ENCODE results near the gene KREMEN2. TPM values are rescaled to one million over a fixed set of nuclear protein-coding genes. Genes with fewer than 3 reads are reported as not detected.
"Not testable (repeated sequence)": the region's sequence is repeated elsewhere in the genome, so short reads cannot be mapped to it uniquely, and the experiment has no call there.

Gene KREMEN2, protein sequence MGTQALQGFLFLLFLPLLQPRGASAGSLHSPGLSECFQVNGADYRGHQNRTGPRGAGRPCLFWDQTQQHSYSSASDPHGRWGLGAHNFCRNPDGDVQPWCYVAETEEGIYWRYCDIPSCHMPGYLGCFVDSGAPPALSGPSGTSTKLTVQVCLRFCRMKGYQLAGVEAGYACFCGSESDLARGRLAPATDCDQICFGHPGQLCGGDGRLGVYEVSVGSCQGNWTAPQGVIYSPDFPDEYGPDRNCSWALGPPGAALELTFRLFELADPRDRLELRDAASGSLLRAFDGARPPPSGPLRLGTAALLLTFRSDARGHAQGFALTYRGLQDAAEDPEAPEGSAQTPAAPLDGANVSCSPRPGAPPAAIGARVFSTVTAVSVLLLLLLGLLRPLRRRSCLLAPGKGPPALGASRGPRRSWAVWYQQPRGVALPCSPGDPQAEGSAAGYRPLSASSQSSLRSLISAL
- not detected for total RNA-seq

DNA sequence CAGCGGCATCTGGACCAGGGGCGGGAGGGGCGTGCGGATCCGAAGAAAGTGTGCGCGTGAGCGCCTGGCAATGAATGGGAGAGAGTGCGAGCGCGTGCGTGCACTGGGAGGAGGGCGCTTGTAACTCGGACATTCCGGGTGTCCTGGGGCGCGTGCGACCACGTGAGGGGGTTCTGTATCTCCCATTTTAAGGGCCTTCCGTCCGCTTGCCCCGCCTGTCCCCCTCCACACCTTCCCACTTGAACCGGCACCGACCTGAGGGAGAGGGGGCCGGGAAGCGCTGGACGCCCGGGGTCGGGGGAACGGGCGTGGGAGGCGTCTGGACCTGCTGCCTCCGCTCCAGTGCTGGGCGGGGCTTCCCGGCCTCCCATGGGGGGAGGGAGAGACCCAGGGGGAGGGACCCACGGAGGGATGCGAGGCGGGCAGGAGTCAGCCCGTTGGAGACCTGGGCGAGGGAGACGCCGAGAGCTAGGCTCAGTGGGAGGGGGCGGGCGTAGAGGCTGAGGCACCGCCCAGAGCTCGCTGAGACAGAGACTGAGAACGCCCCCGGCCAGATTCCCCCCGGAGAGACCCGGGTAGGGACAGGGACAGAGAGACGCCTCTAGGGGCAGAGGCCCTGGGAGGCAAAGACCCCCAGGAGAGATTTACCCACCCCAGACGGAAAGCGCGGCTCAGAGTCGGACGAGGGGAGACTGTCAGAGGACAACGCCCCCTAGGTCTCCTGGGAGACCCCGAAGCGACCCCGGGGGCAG is at the start of gene KREMEN2:
KREMEN2 (plus strand) TSS at position 553 of the 752 bp plus-strand sequence. CDS start 246 bp downstream, outside the sequence.
- Histone ChIP-seq H3K27me3 (ENCODE audit: insufficient read depth, low read length) (peaks cover 46% of the 10 kb centered on the region), H3K9me3 (ENCODE audit: low read depth, low read length) (no peaks in the 10 kb centered on the region), H3K4me3 (ENCODE audit: low read length) (peak within 1 kb of the TSS; percentile 25), H3K4me1 (ENCODE audit: insufficient read depth, low read length) (peaks cover 66% of the 10 kb centered on the region)

DNA sequence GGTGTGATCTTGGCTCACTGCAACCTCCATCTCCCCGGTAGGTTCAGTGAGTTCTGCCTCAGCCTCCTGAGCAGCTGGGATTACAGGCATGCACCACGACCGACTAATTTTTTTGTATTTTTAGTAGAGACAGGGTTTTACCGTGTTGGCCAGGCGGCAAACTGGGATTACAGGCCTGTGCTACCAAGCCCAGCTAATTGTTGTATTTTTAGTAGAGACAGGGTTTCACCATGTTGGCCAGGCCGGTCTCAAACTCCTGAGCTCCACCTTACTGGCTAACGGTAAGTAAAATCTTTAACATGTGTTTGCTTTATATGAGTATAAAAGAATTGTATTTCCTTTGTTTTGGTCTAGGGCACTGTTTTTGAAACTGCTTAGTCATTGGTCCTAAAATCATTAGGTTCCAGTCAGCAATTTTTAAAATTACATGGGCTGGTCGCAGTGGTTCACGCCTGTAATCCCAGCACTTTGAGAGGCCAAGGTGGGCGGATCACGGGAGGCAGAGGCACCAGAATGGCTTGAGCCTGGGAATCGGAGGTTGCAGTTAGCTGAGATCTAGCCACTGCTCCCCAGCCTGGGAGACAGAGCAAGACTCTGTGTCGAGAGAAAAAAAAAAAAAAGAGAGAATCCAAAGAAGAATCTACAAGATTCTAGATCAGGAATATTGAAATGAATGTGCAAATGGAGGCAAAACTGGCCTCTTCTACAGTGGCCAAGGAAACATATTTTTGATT is 48.7 kb upstream of the KREMEN2 start:
- H3K4me1 ChIP-seq (ENCODE audit: insufficient read depth, low read length): peaks cover 33% of the 10 kb centered on the region
- no peaks in the 10 kb centered on the region for H3K9me3 ChIP-seq (ENCODE audit: low read depth, low read length)
- H3K27me3 ChIP-seq (ENCODE audit: insufficient read depth, low read length): no peaks in the 10 kb centered on the region
- H3K4me3 ChIP-seq (ENCODE audit: low read length): no peak overlapping the region

DNA sequence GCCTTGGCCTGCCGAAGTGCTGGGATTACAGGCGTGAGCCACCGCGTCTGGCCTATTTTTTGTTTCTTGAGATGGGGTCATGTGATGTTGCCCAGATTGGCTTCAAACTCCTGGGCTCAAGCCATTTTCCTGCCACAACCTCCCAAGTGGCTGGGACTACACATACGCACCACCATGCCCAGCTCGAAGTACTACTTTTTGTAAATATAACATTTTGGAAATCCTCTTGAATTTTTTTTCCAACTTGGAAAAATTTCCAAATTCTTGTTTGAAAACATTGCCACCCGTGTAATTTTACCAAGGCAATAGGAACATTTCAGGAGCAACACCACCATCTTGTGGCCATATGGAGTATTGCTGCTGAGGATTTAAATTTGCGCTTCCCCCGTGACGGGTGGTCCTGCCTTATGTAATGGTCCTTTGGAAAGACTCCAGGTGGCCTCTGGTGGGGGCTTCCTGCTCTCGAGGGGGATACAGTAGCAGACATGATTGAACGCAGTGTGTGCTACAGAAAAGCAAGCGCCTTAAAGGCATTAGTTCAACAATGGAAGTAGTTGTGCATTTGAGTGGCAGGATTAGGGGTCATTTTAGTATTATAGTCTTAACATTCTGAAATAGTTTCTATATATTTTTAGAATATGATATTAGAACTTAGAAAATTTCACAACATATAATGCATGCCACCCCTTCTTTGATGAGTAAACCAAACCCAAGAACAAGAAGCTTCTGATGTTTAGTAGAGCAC is 44.4 kb upstream of the KREMEN2 start:
- H3K27me3 ChIP-seq (ENCODE audit: insufficient read depth, low read length): no peaks in the 10 kb centered on the region
- H3K4me1 ChIP-seq (ENCODE audit: insufficient read depth, low read length): peaks cover 14% of the 10 kb centered on the region
- no peak overlapping the region for H3K4me3 ChIP-seq (ENCODE audit: low read length)
- H3K9me3 ChIP-seq (ENCODE audit: low read depth, low read length): no peaks in the 10 kb centered on the region

DNA sequence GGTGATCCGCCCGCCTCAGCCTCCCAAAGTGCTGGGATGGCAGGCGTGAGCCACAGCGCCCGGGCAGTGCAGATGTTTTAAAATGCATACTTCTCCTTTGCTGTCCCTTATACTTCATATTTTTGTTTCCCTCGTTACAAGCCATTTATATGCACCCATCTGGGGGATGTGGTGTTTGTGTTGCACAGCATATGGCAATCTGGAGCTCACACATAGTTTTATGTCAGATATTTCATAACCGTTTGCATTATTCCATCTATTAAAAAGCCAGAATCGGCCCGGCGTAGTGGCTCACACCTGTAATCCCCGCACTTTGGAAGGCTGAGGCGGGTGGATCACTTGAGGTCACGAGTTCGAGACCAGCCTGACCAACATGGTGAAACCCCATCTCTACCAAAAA is 40.6 kb upstream of the KREMEN2 start:
- no peaks in the 10 kb centered on the region for H3K9me3 ChIP-seq (ENCODE audit: low read depth, low read length)
- H3K4me1 ChIP-seq (ENCODE audit: insufficient read depth, low read length): peaks cover 5% of the 10 kb centered on the region
- H3K27me3 ChIP-seq (ENCODE audit: insufficient read depth, low read length): no peaks in the 10 kb centered on the region
- no peak overlapping the region for H3K4me3 ChIP-seq (ENCODE audit: low read length)

DNA sequence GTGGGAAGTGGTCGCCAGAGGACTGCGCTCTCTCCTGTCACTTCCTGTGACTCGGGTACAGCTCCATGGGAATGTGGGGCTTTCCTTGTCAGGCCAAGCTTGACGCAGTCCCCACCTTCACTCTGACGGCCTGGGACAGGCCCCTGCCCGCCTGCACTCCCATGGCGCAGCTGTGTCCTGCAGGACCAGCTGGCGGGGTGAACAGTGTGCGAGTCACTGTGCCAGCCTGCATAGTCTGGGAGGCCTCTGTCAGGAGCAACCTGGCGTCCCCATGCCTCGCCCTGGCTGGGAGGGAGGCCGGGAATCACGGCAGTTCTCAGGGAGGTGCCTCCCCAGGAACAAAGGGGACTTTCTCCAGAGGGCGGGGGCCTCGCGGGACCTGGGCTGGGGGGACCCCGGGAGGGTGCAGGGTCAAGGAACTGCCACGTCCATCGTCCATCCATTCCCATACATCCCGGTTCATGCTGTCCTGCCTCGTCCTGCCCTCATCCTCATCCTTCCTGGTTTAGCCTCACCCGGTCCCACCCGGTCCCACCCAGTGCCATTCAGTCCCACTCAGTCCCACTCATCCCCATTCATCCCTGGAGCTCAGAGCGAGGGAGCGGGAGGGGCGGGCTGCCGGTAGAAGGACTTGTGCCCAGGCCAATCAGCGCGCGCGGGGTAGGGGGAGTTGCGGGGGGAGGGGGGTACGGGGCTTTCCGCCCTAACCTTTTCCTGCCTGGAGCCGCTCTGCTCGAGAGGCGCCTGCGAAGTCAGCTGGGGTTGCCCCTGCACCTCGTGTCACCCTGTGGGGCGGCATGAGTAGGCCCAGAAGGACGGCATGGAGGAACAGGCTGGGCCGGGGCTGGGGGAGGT is 38.9 kb upstream of the KREMEN2 start:
- peaks cover 5% of the 10 kb centered on the region for H3K4me1 ChIP-seq (ENCODE audit: insufficient read depth, low read length)
- no peaks in the 10 kb centered on the region for H3K27me3 ChIP-seq (ENCODE audit: insufficient read depth, low read length)

DNA sequence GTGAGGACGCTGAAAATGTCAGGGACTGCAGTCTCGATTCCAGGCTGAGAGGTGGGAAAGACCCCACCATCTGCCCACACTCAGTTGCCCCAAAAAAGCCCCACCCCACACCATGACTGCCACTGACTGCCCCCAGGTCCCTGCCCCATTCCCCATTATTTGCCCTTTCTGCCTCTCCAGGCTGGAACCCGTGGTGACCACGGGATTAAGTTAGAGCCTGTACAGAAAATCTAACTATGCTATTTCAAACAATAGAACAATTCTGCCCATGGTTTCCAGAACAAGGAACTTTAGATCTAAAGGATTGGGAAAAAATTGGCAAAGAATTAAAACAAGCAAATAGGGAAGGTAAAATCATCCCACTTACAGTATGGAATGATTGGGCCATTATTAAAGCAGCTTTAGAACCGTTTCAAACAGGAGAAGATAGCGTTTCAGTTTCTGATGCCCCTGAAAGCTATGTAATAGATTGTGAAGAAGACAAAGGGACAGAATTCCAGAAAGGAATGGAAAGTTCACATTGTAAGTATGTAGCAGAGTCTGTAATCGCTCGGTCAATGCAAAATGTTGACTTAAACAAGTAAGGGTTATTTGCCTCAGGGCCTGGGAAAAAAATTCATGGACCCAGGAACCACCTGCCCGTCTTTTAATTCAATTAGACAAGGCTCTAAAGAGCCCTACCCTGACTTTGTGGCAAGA is 38.0 kb upstream of the KREMEN2 start:
- no peaks in the 10 kb centered on the region for H3K27me3 ChIP-seq (ENCODE audit: insufficient read depth, low read length)
- no peak overlapping the region for H3K4me3 ChIP-seq (ENCODE audit: low read length)
- H3K4me1 ChIP-seq (ENCODE audit: insufficient read depth, low read length): peaks cover 5% of the 10 kb centered on the region
- no peaks in the 10 kb centered on the region for H3K9me3 ChIP-seq (ENCODE audit: low read depth, low read length)

More for the DNA sequence above, 38.9 kb upstream of the KREMEN2 start:
- Histone ChIP-seq H3K9me3 (ENCODE audit: low read depth, low read length) (no peaks in the 10 kb centered on the region), H3K4me3 (ENCODE audit: low read length) (no peak overlapping the region)

DNA sequence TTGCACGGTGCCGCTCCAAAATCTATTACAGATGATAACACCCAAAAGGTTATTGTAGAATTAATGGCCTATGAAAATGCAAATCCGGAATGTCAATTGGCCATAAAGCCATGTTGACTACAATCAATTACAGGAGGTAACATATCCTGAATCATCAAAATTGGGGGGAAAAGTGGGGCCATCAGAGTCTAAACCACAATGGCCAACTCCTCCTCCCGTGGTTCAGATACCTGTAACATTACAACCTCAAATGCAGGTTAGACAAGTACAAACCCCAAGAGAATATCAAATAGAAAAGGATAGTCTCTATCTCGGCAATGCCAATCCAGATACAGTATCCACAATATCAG is 37.5 kb upstream of the KREMEN2 start:
- Histone ChIP-seq H3K4me3 (ENCODE audit: low read length) (no peak overlapping the region), H3K27me3 (ENCODE audit: insufficient read depth, low read length) (no peaks in the 10 kb centered on the region), H3K9me3 (ENCODE audit: low read depth, low read length) (no peaks in the 10 kb centered on the region), H3K4me1 (ENCODE audit: insufficient read depth, low read length) (peaks cover 5% of the 10 kb centered on the region)

DNA sequence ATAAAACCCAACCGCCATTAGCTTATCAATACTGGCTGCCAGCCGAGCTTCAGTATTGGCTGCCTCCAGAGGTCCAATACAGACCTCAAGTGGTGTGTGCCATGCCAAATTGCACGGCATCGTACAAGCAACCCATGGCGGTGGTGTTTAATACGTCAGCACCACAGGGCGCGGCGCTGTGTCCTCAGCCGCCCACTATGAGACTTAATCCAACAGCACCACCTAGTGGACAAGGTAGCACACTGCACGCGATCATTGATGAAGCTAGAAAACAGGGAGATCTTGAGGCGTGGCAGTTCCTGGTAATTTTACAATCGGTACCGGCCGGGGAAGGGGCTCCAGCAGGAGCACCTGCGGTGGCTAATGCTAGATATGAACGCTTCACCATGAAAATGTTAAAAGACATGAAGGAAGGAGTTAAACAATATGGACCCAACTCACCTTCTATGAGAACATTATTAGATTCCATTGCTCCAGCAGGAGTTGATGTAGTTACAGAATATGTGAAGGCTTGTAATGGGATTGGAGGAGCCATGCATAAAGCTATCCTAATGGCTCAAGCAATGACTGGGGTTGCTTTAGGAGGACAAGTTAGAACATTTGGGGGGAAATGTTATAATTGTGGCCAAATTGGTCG is 36.9 kb upstream of the KREMEN2 start:
- Histone ChIP-seq H3K9me3 (ENCODE audit: low read depth, low read length) (no peaks in the 10 kb centered on the region), H3K4me3 (ENCODE audit: low read length) (no peak overlapping the region), H3K4me1 (ENCODE audit: insufficient read depth, low read length) (peaks cover 5% of the 10 kb centered on the region), H3K27me3 (ENCODE audit: insufficient read depth, low read length) (no peaks in the 10 kb centered on the region)

DNA sequence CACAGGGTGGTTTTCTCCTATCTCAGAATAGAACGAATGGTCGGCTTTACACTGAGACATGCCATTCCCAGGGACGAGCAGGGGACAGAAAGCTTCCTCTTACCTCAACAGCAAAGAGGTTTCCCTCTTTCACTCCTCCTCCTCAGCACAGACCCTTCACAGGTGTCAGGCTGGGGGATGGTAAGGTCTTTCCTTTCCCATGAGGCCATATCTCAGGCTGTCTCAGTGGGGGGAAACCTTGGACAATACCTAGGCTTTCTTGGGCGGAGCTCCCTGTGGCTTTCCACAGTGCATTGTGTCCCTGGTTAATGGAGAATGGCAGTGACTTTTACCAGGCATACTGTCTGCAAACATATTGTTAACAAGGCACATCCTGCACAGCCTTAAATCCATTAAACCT is 35.9 kb upstream of the KREMEN2 start:
- H3K27me3 ChIP-seq (ENCODE audit: insufficient read depth, low read length); H3K4me3 ChIP-seq (ENCODE audit: low read length); H3K9me3 ChIP-seq (ENCODE audit: low read depth, low read length); H3K4me1 ChIP-seq (ENCODE audit: insufficient read depth, low read length): not testable (repeated sequence)

DNA sequence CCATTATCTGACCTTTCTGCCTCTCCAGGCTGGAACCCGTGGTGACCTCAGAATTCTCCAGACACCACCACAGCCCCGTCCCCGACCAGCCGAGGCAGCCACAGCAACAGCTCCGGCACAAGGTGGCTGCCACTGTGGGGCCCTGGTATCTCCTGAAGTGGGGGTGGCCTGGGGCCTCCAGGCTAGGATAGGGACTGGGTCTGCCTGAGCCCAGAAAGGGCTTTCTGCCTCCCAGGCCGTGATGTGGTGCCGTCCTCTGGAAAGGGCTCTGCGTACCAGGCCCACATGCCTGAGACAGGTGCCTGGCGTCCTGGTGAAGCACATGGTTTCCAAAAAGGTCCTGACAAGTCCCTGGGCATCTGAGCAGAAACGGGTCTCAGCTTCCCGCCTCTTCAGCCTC is 35.3 kb upstream of the KREMEN2 start:
- peaks cover 5% of the 10 kb centered on the region for H3K4me1 ChIP-seq (ENCODE audit: insufficient read depth, low read length)
- H3K27me3 ChIP-seq (ENCODE audit: insufficient read depth, low read length): no peaks in the 10 kb centered on the region
- no peaks in the 10 kb centered on the region for H3K9me3 ChIP-seq (ENCODE audit: low read depth, low read length)
- H3K4me3 ChIP-seq (ENCODE audit: low read length): no peak overlapping the region

DNA sequence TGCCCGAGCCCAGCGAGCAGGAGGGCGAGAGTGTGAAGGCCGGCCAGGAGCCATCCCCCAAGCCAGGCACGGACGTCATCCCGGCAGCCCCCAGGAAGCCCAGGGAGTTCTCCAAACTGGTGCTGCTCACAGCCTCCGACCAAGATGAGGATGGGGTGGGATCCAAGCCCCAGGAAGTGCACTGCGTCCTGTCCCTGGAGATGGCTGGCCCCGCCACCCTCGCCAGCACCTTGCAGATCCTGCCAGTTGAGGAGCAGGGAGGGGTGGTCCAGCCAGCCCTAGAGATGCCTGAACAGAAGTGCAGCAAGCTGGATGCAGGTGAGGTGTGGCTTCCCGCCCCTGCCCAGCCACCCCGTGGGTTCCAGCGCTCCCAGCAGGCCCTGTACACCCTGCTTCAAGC is 34.4 kb upstream of the KREMEN2 start:
- Histone ChIP-seq H3K9me3 (ENCODE audit: low read depth, low read length) (no peaks in the 10 kb centered on the region), H3K4me1 (ENCODE audit: insufficient read depth, low read length) (peaks cover 5% of the 10 kb centered on the region), H3K27me3 (ENCODE audit: insufficient read depth, low read length) (no peaks in the 10 kb centered on the region), H3K4me3 (ENCODE audit: low read length) (no peak overlapping the region)

DNA sequence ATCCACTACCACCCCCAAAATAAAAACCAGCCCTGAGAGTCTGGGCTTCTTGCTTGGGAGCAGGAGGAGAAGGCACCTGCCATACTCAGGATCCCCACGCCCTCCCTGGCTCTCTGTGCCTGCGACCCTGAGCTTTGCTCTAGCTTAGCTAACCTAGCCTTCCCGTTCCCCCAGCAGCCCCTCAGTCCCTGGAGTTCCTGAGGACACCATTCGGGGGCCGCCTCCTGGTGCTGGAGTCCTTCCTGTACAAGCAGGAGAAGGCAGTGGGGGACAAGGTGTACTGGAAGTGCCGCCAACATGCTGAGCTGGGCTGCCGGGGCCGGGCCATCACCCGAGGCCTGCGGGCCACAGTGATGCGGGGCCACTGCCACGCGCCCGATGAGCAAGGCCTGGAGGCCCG is 33.8 kb upstream of the KREMEN2 start:
- H3K4me1 ChIP-seq (ENCODE audit: insufficient read depth, low read length): peaks cover 5% of the 10 kb centered on the region
- H3K4me3 ChIP-seq (ENCODE audit: low read length): no peak overlapping the region
- H3K9me3 ChIP-seq (ENCODE audit: low read depth, low read length): no peaks in the 10 kb centered on the region
- no peaks in the 10 kb centered on the region for H3K27me3 ChIP-seq (ENCODE audit: insufficient read depth, low read length)

DNA sequence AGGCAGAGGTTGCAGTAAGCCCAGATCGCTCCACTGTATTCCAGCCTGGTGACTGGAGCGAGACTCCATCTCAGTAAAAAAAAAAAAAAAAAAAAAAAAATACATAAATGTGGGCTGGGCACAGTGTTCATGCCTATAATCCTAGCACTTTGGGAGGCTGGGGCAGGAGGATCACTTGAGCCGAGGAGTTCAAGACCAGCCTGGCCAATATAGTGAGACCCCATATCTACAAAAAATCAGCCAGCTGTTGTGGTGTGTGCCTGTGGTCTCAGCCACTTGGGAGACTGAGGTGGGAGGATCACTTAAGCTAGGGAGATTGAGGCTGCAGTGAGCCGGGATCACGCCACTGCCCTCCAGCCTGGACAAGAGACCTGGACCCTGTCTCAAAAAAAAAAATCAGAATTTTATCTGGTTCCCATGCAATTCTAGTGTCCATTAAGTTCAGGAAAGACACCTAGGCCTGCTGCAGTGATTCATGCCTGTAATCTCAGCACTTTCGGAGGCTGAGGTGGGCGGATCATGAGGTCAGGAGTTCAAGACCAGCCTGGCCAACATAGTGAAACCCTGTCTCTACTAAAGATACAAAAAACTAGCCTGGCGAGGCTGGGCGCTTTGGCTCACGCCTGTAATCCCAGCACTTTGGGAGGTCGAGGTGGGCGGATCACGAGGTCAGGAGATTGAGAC is 32.7 kb upstream of the KREMEN2 start:
- not testable (repeated sequence) for H3K4me3 ChIP-seq (ENCODE audit: low read length); H3K27me3 ChIP-seq (ENCODE audit: insufficient read depth, low read length); H3K9me3 ChIP-seq (ENCODE audit: low read depth, low read length); H3K4me1 ChIP-seq (ENCODE audit: insufficient read depth, low read length)

Measured in mononuclear cell (primary cell).